Retinal pigment epithelial cell (primary cell): ENCODE results near the gene FYN.

Experiments
- DNase-seq: peaks from one replicate; pipeline ENCODE4 v3.0.0-alpha.2; 2010; ENCODE audit warnings: low read depth
- H3K4me3 ChIP-seq: 2 replicates; pipeline ENCODE4 v1.5.1; 2011; ENCODE audit warnings: mild to moderate bottlenecking, low read length, control low read depth, moderate library complexity
- TF ChIP-seq, protein P1 (sequence below): conservative IDR thresholded peaks from 2 replicates; pipeline ENCODE4 v1.5.1; 2011; ENCODE audit warnings: low read depth, low read length, control low read depth, inconsistent platforms

Gene FYN

DNA sequence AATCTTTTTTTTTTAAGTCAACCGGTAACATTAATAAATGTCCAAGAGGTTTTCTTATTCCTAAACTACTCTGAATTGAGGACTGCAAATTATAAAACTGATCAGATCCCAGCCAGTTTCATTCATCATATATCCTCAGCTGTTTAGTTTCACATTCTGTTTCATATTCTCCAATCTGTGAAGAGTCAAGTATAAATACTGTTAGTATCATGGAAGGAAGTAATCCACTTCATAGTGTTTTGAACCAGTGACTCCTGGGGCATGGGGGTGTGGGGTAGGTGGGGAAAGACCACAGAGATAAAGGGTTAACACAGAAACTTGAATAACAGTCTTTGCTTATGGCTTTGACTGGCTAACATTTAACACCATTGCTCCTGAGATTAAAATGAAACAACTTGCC, 69.9 kb downstream of the FYN start:
- no peak for DNase-seq
- TF ChIP-seq, protein P1, sequence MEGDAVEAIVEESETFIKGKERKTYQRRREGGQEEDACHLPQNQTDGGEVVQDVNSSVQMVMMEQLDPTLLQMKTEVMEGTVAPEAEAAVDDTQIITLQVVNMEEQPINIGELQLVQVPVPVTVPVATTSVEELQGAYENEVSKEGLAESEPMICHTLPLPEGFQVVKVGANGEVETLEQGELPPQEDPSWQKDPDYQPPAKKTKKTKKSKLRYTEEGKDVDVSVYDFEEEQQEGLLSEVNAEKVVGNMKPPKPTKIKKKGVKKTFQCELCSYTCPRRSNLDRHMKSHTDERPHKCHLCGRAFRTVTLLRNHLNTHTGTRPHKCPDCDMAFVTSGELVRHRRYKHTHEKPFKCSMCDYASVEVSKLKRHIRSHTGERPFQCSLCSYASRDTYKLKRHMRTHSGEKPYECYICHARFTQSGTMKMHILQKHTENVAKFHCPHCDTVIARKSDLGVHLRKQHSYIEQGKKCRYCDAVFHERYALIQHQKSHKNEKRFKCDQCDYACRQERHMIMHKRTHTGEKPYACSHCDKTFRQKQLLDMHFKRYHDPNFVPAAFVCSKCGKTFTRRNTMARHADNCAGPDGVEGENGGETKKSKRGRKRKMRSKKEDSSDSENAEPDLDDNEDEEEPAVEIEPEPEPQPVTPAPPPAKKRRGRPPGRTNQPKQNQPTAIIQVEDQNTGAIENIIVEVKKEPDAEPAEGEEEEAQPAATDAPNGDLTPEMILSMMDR = no peak
- H3K4me3 ChIP-seq = no peak overlapping the region

- H3K4me3 ChIP-seq = no peak overlapping the region
- DNase-seq = no peak
- TF ChIP-seq, protein P1 = no peak
These were observed 70.4 kb downstream of the FYN start for GRCh38 chr6:111802720-111803330.

GRCh38 chr6:111802015-111802414, 71.2 kb downstream of the FYN start:
- H3K4me3 ChIP-seq = no peak overlapping the region
- TF ChIP-seq, protein P1 = no peak
- no peak for DNase-seq

DNA sequence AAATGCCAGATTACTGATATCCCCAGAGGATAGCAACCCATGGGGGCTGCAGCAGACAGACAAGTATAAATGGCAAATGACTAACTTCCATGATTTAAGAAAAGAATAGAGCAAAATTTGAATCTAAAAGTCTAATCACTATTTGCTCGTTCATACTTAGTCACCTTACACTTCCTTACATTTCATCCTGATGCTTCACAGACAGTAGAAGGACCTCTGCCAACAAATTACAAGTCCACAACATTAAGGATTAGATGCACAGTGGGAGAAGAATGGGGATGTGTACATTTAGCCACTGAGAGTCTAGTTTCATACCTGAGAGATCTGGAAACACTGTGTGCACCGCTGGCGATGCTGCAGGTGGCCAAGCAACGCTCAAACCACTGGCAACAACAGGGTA, 72.4 kb downstream of the FYN start:
- TF ChIP-seq, protein P1 = no peak

DNA sequence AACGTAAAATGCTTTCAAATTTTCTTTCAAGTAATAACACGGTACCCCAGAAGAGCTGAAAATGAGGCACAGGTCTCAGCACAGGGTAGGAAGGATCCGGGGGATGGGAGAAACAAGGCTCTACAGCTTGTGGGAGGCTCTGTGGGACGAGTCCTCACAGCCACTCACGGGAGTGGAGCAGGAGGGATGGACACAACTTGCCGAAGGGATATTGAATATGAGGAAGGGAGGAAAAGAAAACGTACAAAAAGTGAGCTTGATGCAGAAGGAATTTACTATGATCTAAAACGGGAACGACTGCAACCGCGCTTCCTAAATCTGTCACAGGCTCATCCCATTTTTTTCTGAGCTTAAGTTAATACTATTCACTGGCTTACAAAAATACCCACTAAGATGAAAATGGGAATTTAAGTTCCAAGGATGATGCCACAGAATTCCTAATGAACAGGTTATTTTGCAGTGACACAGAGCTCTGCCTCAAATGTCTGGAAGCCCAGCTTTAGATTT, 72.9 kb downstream of the FYN start:
- DNase-seq = no peak
- TF ChIP-seq, protein P1 = no peak
- H3K4me3 ChIP-seq = no peak overlapping the region

More for the DNA sequence above, 72.4 kb downstream of the FYN start:
- no peak overlapping the region for H3K4me3 ChIP-seq
- no peak for DNase-seq

DNA sequence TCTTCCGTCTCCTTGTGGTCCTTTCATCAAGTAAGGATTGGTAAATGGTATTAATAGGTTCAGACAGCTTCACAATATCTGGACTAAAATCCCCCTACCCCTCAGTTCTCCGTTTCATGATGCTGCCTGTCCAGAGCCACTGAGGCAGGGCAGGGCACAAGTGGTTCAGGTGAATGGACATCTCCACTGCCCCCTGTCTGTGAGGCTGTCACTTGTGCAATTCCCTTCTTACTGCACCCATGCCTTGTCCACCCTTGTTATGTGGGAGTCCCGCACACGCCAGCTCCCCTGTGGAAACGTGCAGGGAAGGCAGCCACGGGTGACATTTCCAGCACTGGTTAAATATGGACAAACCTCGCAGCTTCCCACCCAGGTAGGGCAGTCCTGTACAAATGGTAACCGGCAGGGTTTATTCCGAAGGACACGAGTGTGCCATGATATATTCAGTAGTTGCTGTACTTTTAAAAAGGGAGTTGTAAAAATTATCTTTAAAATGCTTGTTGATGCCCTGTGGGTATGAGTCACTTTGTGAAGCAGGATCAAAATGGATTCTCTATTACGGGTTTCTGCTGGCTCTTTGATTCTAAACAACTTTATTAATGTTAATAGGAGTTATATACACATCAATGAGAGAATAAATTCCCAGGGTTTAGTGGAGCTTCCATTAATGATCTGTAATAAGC, 73.5 kb downstream of the FYN start:
- H3K4me3 ChIP-seq = no peak overlapping the region
- TF ChIP-seq, protein P1 = peak; percentile 27
- no peak for DNase-seq

- TF ChIP-seq, protein P1 = no peak
- H3K4me3 ChIP-seq = no peak overlapping the region
- no peak for DNase-seq
These were observed 74.9 kb downstream of the FYN start for GRCh38 chr6:111798281-111798725.
